ENCODE measurements around the gene TNS1.
"Not testable (repeated sequence)": the region's sequence is repeated elsewhere in the genome, so short reads cannot be mapped to it uniquely, and the experiment has no call there.

The TNS1 gene

DNA sequence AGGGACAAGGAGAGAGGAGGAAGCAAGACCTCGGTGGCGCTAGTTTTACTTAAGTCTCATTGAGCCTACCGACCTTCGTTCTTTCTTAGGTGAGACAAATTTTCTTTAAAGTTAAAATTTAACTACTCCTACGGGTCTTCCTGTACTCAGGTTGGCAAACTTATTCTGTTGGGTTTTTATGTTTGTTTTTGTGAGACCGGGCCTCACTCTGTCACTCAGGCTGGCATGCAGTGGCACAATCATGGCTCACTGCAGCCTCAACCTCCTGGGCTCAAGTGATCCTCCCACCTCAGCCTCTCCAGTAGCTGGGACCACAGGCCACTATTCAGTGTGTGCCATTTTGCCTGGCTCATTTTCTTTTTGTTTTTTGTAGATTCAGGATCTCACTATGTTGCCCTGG, 189.0 kb downstream of the TNS1 start:
- no peak for DNase-seq (ENCODE audit: low read depth in 2 of 2)

DNA sequence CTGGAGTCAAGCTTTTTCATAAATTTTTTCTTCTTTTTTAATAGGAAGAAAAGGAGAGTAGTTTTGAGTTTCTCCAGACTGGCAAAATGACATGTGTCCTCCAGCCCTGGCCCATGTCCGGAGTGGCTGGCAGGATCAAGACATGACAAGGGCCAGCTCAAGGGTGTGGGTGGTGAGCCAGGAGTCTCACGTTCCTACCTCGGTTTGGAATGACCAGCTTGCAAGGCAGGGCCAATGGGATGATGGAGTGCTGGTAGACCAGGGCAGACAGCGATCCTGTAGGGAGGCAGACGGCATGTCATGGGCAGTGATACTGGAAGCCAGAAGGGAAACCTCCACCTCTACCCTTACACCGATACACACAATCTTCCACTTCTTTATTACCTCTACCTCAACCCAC, 190.6 kb downstream of the TNS1 start:
- DNase-seq (ENCODE audit: low read depth in 2 of 2): no peak

DNA sequence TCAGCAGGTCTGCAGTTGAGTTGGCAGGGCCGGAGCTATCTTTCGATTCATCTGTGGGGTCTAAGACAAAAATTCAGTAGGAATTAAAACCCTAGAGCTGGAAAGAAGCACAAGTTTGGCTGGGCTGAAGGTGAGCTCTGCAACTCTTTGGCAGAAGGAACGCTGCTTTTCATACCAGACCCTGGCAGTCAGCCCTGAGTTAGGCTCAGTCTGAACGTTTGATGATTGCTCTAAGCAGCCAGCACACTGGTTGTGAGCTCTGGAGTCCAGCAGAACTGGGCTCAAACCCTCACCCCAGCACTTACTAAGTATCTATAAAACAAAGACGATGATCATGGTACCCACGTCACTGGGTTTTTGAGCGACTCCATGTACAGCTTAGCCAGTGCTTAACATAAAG, 192.5 kb downstream of the TNS1 start:
- DNase-seq (ENCODE audit: low read depth in 2 of 2): no peak

DNA sequence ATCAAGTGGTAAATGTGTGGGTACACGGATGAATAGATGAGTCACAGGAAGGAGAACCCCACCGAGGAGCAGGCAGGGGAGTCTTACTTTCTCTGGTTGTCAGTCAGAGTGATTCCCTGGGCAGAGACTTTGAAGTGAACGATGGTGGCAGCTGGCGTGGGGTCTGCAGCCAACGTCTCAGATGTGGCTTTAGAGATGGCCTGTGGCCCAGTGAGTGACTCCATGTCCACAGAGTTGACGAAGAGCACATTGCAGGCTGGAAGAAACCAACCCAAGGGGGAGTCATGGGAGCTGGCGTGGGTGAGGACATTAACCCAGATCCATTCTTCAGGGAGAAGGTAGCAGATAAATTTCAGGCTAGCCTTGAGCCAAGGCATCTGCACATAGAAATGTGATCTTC, 193.1 kb downstream of the TNS1 start:
- DNase-seq (ENCODE audit: low read depth in 2 of 2): no peak

DNA sequence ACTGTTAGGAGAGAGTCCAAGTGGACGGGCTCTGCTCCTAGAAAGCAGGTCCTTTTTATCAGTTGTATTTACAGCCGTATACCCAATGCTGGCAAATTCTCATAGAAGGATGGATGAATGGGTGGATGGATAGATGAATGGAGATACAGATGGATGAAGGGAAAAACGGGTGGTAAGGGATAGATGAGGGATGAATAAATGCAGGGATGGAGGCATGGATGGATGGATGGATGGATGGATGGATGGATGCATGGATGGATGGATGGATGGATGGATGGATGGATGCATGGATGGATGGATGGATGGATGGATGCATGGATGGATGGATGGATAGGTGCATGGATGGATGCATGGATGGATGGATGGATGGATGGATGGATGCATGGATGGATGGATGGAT, 193.8 kb downstream of the TNS1 start:
- DNase-seq (ENCODE audit: low read depth in 2 of 2): not testable (repeated sequence)

DNA sequence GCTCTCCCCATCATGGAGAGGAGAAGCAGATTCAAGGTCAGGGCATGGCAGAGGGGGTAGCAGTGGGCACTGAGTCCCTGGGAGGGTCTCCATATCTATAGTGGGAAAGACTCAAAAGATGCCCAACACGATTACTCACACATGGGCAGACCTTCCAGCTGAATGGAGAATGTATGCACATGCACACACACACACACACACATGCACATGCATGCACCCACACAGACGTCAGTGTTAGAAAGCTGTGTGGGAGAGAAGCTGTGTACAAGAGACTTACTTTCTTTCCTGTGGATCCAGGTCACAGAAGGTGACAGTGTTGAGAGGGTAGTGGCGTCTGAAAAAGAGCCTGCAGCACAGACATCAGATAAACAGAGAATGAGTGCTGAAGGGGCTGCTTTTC, 194.5 kb downstream of the TNS1 start:
- no peak for DNase-seq (ENCODE audit: low read depth in 2 of 2)

DNA sequence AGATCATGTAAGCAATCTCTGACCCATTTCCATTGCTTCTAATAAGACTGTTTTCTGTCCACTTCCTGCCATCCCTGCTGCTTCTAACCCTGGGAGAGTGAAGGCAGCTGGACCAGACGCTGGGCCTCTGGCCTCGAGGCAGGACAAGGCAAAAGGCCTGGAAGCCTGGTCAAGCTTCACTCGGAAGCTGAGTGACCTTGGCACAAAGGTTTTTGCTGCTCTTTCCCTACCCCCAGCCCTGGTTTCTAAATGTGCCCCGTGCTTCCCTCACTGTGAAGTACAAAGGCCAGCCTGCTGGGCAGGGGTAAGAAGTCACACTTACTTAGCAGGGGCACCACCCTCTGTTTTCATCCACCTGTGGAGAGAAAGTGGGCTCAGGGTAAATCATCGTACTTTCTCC, 195.0 kb downstream of the TNS1 start:
- DNase-seq (ENCODE audit: low read depth in 2 of 2): no peak

DNA sequence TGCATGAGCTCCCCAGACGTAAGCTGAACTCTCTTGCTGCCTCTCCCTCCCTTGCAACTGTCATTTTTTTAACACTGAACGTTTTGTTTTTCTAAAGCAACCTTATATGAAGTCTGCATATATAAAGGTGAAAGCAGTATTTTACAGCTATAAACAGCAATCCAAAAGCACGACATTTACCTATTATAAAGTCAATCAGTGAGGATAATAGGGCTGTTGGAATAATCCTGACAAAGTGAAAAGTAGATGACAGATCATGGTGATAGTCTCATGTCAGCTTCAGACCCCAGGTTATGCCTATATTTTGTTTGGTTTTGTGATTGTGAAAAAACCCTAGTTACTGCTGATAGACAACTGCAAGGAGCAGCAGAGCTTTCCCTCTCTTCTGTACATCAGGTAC, 195.8 kb downstream of the TNS1 start:
- DNase-seq (ENCODE audit: low read depth in 2 of 2): no peak

DNA sequence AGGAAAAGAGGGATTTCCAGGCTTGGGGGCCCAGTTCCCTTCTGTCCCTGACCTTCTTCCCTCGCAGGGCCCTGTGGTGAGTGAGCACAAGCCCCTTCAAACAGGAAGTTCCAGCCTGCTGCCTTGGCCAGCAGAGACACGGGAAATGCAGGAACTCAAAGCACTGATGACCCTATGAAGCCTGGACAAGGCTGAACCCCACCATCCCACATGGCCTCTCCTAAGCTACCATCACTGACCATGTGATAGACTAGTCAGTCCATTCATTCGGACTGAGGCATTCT, 196.4 kb downstream of the TNS1 start:
- DNase-seq (ENCODE audit: low read depth in 2 of 2): no peak

DNA sequence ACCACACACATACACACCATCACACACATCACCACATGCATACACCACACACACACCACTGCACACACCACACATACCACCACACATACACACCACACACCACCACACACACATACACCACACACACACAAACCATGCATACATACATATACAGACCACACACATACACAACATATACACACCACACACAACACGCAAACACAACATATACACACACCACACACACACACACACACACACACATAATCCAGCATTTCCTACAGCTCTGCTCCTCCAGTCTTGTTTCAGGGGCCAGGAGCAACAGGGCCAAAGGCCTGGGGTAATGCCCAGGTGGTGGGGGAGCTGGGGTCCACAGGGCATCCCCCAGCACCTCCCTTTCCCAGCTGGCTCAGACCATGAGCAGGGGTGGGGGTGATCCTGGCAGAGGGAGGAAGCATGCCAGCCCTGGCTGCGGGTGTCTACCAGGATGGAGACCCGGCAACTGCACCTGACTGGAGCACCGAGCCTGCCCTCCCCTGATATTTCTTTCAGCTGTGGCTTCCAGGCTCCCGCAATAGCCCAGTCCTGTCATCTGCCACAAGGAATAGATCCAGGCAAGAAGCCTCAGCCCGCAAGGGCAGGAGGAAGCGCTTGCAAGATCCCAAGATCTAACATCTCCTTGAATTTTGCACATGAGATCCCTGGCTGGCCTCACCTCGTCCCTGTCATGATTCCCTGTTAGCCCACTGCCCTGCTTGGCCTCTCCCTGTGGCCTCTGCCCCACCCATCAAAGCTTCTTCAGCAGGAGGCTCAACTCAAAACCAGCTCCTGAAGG, 196.9 kb downstream of the TNS1 start:
- no peak for DNase-seq (ENCODE audit: low read depth in 2 of 2)

DNA sequence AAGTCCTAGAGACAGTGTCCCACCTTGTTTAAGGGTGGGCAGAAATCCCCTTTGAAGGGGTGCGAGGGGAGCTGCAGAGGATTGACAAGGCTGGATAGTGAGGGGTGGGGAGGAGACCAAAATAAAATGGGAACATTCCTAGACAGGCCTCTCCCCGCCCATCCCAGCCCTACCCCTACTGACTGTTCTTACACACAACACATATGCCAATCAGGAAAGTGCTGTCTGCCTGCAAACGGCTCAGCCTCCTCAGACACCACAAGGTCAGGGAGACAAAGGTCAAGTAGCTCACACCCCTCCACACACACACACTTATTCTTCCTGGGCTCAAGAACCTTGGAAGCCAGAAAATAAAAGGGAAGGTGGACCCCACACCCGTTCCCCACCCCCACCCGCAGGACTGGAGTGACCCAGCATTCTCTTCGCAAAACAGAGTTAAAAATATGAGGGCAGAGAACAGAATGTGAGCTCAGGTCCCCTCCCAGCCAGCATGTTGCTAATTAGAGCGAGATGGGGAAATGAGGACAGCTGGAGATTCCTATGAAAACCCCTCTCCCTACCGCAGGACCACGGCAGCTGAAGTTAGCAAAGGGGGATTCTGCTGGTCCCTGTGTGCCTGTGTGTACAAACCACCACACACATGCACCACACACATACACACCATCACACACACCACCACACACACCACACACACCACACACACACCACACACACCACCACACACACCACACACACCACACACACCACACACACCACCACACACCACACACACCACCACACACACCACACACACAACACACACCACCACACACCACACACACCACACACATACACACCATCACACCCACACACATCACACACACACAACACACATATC, 197.8 kb downstream of the TNS1 start:
- no peak for DNase-seq (ENCODE audit: low read depth in 2 of 2)

DNA sequence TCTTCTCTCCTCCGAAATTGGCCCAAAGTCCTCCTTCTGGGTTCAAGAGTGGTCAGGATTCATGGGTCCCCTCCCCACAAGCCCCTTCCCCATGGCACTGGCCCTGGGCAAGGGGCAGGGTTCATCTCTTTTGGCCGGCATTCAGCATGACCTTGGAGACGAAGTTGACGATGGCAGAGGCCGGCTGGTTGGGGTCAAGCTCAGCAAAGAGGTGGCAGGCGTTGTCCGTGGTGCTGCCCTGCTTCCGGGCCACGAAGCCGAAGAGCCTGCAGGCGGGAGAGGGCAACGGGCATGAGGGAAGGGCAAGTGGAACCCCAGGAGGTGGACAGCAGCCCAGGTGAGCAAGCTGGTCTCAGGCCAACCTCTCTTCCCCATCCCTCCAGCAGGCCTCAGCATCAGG, 198.5 kb downstream of the TNS1 start:
- no peak for DNase-seq (ENCODE audit: low read depth in 2 of 2)

DNA sequence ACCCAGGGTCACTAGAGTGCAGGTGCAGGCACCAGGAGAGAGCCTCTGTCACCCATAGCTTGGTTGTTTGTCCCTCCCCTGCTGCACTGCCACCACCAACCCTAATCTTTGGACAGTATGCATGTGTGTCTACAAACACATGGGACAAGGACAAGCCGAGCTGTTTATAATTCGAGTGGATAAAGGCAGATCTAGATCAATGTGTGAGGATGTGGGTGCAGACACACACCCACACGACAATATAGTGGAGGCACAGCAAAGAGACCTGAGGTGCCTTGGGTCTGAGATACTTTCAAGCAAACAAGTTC, 199.2 kb downstream of the TNS1 start:
- DNase-seq (ENCODE audit: low read depth in 2 of 2): no peak

DNA sequence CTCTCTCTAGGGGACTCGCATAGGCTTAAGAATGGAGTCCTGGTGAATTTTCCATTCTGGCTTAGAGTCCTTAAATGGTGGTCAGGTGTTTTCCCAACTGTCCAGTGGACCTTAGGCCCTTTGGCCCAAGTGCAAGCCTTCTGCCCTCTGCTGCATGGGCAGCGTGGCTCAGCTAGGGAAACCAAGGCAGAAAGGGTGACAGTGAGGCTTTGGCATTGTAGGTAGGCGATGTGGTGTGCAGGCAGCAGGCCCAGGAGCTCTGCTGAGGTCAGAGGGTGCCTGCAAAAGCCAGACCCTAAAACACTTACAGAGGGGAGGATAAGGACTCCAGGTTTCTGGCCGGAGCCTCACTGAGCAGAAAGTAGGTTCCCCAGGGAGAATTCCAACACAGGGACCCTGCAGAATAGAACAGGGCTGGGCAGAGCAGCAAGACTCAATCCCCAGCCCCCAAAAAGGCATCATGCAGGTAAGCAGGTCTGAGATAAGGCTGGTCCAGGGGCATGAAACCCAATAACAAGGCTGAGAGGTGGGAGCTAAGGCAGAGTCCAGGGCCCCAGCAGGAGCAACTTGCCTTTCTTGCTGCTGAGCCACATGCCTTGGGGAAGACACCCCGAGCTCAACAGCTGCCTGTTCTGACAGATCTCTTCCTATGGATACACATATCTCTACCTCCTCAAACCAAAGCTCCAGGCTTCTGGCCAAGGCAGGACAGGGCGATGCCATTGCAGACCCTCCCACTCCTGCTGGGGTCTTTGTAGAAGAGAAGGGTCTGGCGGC, 199.7 kb downstream of the TNS1 start:
- DNase-seq (ENCODE audit: low read depth in 2 of 2): no peak

DNA sequence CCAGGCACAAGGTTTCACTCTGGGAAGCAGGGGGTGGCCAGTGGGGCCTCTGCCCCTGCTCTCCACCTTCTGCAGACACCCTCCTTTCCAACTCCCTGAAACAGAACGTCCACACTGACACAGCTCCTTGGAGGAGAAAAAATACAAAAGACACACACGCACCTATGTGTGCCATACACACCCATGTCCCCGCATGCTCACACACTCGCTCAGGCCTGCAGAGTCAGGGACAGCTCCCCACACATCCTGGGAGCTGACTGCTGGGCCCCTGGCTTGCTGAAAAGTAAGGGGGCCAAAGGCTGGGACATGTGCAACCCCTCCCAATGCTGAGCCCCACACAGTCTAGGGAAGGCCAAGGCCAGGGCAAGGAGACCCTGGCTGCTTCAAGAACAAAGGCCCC, 200.5 kb downstream of the TNS1 start:
- no peak for DNase-seq (ENCODE audit: low read depth in 2 of 2)

DNA sequence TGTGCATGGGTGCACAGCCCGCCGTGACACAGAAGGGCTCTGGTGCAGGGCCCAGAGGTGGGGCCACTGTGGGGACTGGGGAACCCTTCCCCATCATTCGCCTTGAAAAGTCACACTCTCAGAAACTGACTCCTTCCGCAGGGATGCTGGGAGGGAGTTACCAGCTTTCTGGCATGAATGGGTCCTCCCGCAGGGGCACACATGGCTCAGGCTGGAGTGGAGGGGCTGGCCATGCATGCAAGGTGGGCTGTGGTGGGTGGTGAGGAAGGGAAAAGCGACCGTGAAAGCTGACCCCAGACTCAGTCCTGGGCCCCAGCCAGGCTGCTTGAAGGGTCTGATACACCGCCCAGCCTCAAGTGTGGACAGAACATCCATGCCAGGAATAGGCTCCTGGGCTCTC, 201.1 kb downstream of the TNS1 start:
- no peak for DNase-seq (ENCODE audit: low read depth in 2 of 2)

DNA sequence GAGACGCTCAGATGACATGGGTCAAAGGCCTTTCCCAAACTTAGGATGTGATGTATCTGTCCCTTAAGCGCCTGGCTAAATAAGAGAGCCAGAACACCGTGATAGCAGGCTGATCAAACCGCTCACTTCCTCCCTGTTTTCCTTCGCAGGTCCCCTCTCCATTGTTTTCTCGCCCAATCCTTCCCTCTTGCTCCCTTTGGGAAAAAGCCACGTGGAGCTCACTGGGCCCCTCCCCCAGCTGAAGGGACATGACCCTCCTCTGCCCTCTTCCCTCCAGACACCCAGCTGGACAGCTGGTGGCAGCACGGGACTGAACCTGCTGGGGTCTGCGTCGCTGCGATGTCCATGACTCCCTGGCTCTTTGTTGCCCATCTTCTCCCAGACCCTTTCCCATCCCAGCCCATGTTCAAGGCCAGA, 201.7 kb downstream of the TNS1 start:
- DNase-seq (ENCODE audit: low read depth in 2 of 2): no peak

DNA sequence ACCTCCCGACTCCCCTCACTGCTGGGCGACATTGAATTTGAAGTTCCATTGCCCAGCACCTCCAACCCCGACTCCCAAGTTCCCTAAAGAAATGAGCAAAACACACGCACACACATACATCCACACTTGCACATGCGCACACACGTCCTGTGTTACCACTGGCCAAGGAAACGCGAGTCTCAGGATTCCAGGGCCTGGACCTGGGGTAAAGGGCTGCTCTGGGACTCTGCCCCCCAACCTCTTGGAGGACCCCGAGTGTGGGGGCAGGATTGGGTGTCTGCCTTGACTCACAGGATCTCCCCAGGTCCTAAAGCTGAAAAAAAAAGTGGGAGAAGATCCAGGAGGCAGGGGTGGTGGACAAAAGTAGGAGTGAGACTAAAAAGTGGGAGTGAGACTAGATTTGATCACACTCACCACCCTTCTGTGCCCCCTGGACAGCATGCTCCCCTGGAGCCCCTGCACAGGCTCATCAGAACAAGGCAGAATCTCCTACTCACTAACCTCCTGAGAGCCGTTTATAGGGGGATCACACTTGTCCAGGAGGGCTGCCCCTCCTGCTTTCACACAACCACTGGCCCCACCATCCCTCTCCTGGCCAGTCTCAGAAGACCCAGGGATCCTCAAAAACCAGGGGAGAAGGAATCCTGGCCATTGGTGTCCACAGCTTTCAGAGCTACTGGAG, 202.2 kb downstream of the TNS1 start:
- no peak for DNase-seq (ENCODE audit: low read depth in 2 of 2)

DNA sequence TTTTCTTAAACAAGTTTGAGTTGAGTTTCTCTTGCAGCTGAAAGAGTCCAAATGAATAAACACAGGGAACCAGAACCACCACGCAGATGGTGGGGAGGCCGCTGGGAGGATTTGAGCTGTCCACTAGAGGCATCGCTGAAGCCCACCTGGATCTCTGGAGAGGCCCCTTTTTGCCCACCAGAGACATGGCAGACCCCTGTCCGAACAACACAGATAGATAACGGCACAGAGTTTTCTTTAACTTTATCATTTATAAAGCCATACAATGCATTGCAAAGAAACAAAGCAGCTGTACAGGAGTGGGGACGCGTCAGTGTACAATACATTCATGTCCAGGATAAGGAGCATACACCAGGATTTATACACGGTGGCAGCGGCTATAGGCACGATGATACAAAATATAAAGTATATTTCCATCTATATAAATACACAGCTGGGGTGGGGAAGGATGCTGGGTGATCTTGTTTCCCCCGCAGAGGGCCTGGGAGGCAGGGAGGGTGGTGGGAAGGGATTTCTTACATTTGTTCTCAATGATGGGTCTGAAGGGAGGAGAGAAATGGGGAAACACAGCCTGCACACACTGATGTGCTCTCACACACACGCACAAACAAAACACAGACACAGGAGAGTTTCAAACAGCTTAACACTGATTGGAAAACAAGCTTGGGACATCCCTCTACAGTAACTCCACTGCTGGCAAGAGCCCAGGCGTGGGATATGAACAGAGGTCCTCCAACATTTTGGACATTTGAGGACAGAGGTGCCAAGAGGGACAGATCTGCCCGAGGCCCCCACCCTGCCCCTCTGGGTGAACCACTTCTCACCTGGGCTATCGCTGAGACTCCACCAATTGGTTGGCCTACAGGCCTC, 203.0 kb downstream of the TNS1 start:
- DNase-seq (ENCODE audit: low read depth in 2 of 2): no peak

DNA sequence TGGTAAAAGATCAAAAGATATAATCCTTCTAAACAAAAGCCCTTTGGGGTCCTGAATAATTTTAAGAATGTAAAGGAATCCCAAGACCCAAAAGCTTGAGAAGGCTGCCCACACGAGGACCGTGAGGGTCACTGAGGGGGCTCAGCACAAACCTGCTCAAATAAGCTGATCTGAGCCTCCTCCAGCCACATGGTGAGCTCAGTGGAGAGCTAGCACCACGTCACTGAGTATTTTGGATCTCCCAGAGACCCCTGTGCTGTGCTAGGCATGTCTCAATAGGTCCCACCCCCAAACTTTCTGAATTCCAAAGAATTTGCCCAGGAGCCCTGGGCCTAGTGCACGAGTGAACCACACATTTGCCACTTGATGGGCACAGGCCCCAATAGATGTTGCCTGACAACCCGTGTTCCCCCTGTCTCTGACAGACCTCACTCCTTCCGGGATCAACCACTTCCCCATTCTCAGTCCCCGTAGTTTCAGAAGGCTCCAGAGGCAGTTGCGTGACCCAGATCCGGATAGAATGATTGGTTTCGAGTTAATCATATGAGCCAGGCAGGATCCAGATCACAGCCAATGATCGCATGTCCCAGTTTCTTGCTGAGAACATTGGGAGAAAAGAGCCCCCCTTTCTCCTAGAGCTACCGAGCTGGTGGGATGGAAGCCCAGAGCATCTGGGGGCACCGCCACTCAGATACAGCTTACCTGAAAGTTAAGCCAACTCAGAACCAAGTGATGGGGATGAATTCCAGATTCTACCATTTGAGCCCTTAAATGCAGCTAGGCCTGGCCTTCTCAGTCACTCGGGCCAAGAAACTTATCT, 203.8 kb downstream of the TNS1 start:
- no peak for DNase-seq (ENCODE audit: low read depth in 2 of 2)

All from stimulated activated CD8-positive, alpha-beta memory T cell treated with anti-CD3 and anti-CD28 coated beads, Interleukin-15, amount 100 ng/mL, for 4 hours (primary cell).